Measurements from ENCODE around the gene LRRN2.

LRRN2 gene

DNA sequence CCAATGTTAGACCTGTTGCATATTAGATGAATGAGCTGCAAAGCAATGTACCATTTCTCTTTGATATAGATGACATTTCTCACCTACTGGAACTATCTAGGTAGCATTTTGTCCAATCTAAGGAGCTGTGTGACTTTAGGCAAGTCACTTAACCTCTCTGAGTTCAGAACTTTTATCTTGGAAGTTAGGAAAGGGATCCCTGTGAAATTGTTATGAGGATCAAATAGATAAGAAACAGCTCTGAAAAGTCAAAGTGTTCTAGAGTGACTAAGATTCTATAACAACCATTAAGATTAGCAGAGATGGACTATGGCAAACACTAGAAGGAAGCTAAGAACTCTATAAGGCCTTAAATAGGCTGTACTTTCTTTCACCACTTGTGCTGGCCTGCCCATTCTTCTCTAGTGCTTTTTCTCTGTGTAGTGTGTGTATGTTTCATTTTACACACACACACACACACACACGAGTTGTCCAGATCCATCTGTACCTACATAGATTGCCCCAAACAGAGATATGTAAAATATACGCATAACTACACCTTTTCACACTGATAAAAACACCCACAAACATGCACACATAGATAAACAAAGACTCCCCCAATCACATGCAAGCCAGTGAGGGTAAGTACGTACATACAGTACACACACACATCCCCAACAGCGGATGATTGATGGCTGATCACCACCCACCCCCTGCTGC, 19.4 kb upstream of the LRRN2 start:
- TF ChIP-seq, protein P1, sequence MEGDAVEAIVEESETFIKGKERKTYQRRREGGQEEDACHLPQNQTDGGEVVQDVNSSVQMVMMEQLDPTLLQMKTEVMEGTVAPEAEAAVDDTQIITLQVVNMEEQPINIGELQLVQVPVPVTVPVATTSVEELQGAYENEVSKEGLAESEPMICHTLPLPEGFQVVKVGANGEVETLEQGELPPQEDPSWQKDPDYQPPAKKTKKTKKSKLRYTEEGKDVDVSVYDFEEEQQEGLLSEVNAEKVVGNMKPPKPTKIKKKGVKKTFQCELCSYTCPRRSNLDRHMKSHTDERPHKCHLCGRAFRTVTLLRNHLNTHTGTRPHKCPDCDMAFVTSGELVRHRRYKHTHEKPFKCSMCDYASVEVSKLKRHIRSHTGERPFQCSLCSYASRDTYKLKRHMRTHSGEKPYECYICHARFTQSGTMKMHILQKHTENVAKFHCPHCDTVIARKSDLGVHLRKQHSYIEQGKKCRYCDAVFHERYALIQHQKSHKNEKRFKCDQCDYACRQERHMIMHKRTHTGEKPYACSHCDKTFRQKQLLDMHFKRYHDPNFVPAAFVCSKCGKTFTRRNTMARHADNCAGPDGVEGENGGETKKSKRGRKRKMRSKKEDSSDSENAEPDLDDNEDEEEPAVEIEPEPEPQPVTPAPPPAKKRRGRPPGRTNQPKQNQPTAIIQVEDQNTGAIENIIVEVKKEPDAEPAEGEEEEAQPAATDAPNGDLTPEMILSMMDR (conservative IDR thresholded peaks at IDR 0.05), result no peak
- H3K27ac ChIP-seq, result no peak overlapping the region

- no peak overlapping the region for H3K27ac ChIP-seq
These were observed 18.5 kb upstream of the LRRN2 start for GRCh38 chr1:204703826-204704612.

DNA sequence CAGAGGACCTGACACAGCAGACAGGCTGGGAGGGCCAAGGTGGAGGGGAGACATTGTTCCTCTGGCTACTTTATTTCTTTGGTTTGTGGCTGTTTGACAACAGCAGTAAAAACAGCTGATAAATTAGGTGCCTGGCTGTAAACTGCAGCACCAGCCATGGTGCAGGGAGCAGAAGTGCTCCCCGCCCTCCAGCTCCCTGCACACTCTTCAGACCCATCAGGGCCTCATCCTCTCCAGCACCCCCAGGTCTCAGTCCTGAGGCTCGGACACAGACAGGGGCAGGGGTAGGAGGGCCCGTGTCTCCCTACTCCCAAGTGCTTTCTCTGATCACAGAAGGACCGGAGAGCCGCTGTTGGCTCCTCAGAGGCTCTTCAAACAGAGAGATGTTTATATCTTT, 17.7 kb upstream of the LRRN2 start:
- TF ChIP-seq, protein P1 (conservative IDR thresholded peaks at IDR 0.05), result no peak
- H3K27ac ChIP-seq, result no peak overlapping the region

More at GRCh38 chr1:204703826-204704612, 18.5 kb upstream of the LRRN2 start:
- TF ChIP-seq, protein P1 (conservative IDR thresholded peaks at IDR 0.05), result no peak

DNA sequence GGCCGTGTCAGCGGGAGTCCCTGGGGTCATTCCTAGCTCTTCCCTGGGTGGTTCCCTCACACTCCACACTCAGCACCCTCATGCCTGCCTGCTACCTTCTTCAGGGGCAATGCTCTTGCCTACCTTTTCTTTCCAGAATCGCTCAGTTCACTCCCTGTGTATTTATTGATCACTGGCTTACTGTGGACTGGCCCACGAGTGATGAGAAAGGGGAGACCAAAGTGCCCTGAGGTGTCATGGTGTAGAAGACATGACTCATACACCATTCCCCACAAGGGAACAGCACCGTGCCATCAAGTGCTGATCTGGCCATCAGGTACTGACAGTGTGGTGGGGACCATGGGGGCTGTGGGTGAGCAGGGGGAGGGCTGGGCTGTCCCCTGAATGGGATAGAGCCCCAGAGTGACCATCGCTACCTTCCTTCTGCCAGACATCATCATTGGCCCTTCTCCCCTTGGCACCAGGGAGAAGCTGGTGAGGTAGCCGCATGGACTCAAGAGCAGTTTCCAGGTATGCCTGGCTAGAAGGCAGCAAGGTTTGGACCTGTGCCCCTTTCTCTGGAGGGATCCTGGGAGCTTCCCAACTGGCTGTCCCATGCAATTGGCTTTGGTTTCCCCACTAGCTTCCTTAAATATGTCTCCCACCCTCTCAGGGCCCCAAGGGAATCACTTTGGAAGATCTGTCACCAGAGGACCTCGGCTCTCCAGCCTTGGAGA, 17.2 kb upstream of the LRRN2 start:
- TF ChIP-seq, protein P1 (conservative IDR thresholded peaks at IDR 0.05), result no peak
- H3K27ac ChIP-seq, result no peak overlapping the region

- H3K27ac ChIP-seq, result no peak overlapping the region
- TF ChIP-seq, protein P1 (conservative IDR thresholded peaks at IDR 0.05), result no peak
These were observed 15.7 kb upstream of the LRRN2 start for GRCh38 chr1:204701229-204701628.

DNA sequence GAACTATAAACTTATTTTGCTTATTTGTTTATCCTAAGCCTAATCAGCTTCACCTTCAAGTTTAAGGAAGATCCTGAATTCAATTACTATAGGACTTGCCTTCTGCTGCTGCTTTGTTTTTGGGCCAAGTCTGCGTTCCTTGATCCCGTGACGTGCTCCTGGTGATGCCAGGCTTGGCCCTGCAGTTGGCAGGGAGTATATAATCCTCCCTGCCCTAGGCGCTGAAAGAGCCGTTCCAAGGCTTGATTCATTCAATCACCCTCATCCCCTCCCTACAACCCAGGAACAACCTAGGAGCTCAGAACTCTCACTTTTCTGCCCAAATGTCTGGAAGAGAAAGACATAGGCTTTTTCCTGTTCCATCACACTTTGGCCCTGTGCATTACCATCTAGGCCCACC, 12.4 kb upstream of the LRRN2 start:
- no peak overlapping the region for H3K27ac ChIP-seq

More for the DNA sequence above, 12.4 kb upstream of the LRRN2 start:
- TF ChIP-seq, protein P1 (conservative IDR thresholded peaks at IDR 0.05), result no peak

Measured in VCaP (cell line).